ENCODE data around the gene SOX8. TPM values are rescaled to one million over a fixed set of nuclear protein-coding genes. Genes with fewer than 3 reads are reported as not detected.

The SOX8 gene
- total RNA-seq, 1 experiment from 2014 or later, result 1.4 TPM

DNA sequence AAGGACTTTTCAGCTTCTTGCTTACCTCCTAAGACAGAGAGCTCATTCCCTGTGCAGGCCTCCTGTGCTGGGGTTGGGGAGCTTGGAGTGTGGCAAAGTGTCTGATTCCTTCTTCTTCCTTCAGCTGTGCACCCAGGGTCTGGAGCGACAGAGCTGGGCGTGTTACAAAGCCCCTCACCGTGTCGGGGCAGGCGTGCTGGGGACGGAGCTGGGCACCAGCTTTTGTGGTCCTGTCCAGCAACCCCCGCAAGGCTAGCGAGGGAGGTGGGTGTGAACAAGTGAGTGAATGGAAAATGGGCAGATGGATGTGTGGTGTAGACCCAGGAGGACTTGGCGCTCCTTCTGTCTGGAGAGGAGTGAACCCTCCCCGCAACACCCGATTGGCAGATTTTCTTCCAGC lies 23.7 kb downstream of the SOX8 start:
- POLR2A ChIA-PET (ENCODE audit: low non-redundant PET), result no interaction called here
- no peaks in the 10 kb centered on the region for H3K27me3 ChIP-seq (replicated peaks; ENCODE audit: insufficient read depth, low read depth, low read length, poor library complexity)
- H3K4me3 ChIP-seq (ENCODE audit: low read depth, low read length, poor library complexity, severe bottlenecking), result no peak overlapping the region
- no peak for DNase-seq (ENCODE audit: low spot score)
- H3K27ac ChIP-seq (ENCODE audit: low read depth, low read length, poor library complexity, severe bottlenecking), result no peak overlapping the region
- peaks cover 8% of the 10 kb centered on the region for H3K4me1 ChIP-seq (ENCODE audit: insufficient read depth, low read length, poor library complexity, severe bottlenecking)
- intact Hi-C loops (cut with micrococcal nuclease; ENCODE audit: unreplicated experiment), result no loop called here
- no peaks in the 10 kb centered on the region for H3K9me3 ChIP-seq (ENCODE audit: low read depth, low read length, poor library complexity, severe bottlenecking)
- CTCF ChIA-PET, result no interaction called here
- no peaks in the 10 kb centered on the region for H3K36me3 ChIP-seq (ENCODE audit: insufficient read depth, low read length, poor library complexity, severe bottlenecking)
- TF ChIP-seq CTCF (conservative IDR thresholded peaks at IDR 0.05; ENCODE audit: low read depth, low read length) (no peak), EZH2 (IDR thresholded peaks at IDR 0.05; ENCODE audit: borderline replicate concordance, low read depth, low read length, poor library complexity, severe bottlenecking) (no peak)
- BruUV-seq (replicated peaks), result no TSS peak

- Histone ChIP-seq H3K27ac (ENCODE audit: low read depth, low read length, poor library complexity, severe bottlenecking) (no peak overlapping the region), H3K27me3 (replicated peaks; ENCODE audit: insufficient read depth, low read depth, low read length, poor library complexity) (no peaks in the 10 kb centered on the region), H3K9me3 (ENCODE audit: low read depth, low read length, poor library complexity, severe bottlenecking) (no peaks in the 10 kb centered on the region), H3K36me3 (ENCODE audit: insufficient read depth, low read length, poor library complexity, severe bottlenecking) (no peaks in the 10 kb centered on the region), H3K4me3 (ENCODE audit: low read depth, low read length, poor library complexity, severe bottlenecking) (no peak overlapping the region), H3K4me1 (ENCODE audit: insufficient read depth, low read length, poor library complexity, severe bottlenecking) (peaks cover 15% of the 10 kb centered on the region)
- DNase-seq (ENCODE audit: low spot score), result no peak
- ChIA-PET POLR2A (ENCODE audit: low non-redundant PET) (interaction anchor here (0.5 kb wide), 1 partner anchor 1200 kb away, joined by 3 read pairs; no protein-coding TSS in a partner anchor), CTCF (no interaction called here)
- no TSS peak for BruUV-seq (replicated peaks)
- intact Hi-C loops (cut with micrococcal nuclease; ENCODE audit: unreplicated experiment), result no loop called here
- TF ChIP-seq CTCF (conservative IDR thresholded peaks at IDR 0.05; ENCODE audit: low read depth, low read length) (no peak), EZH2 (IDR thresholded peaks at IDR 0.05; ENCODE audit: borderline replicate concordance, low read depth, low read length, poor library complexity, severe bottlenecking) (no peak)
Observed at GRCh38 chr16:1006781-1007180, 25.2 kb downstream of the SOX8 start.

DNA sequence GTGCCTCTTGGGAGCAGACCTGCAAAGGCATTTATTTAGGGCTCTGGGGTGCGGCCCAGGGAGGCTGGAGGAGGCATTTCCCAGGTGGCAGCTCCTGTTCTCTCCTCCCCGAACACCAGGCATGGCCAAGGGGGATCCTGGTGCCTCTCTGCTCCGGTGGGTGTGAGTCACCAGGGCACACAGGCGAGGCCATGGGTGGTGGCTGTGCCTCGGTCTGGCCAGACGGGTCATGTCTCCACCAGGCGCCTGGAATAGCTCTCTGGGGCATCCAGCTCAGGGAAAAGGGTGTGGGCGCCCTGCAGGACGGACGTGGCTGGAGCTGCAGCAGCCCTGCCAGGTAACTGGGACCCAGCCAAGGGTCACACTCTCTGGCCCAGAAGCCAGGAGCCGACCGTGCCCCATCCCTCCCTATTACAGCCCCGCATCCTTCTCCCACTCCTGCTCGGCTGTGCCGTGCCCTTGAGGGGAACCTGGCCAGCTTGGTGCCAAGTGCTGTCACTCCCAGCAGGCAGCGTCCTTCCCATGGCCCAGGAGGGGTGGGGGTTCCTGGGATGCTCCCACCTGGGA lies 25.8 kb downstream of the SOX8 start:
- H3K36me3 ChIP-seq (ENCODE audit: insufficient read depth, low read length, poor library complexity, severe bottlenecking), result no peaks in the 10 kb centered on the region
- no peaks in the 10 kb centered on the region for H3K27me3 ChIP-seq (replicated peaks; ENCODE audit: insufficient read depth, low read depth, low read length, poor library complexity)
- intact Hi-C loops (cut with micrococcal nuclease; ENCODE audit: unreplicated experiment), result no loop called here
- TF ChIP-seq CTCF (conservative IDR thresholded peaks at IDR 0.05; ENCODE audit: low read depth, low read length) (no peak), EZH2 (IDR thresholded peaks at IDR 0.05; ENCODE audit: borderline replicate concordance, low read depth, low read length, poor library complexity, severe bottlenecking) (no peak)
- BruUV-seq (replicated peaks), result no TSS peak
- DNase-seq (ENCODE audit: low spot score), result no peak
- ChIA-PET POLR2A (ENCODE audit: low non-redundant PET) (interaction anchor here (0.5 kb wide), 1 partner anchor 1199 kb away, joined by 3 read pairs; no protein-coding TSS in a partner anchor), CTCF (no interaction called here)
- H3K4me3 ChIP-seq (ENCODE audit: low read depth, low read length, poor library complexity, severe bottlenecking), result no peak overlapping the region
- H3K4me1 ChIP-seq (ENCODE audit: insufficient read depth, low read length, poor library complexity, severe bottlenecking), result peaks cover 15% of the 10 kb centered on the region
- H3K27ac ChIP-seq (ENCODE audit: low read depth, low read length, poor library complexity, severe bottlenecking), result no peak overlapping the region
- H3K9me3 ChIP-seq (ENCODE audit: low read depth, low read length, poor library complexity, severe bottlenecking), result no peaks in the 10 kb centered on the region
